Esophagus squamous epithelium (tissue), 4 donors: ENCODE results near the gene RHO.

Experiments
- POLR2A ChIP-seq, 4 donors: fragments of 450-650 bp; IDR thresholded peaks; one replicate each; pipeline ENCODE4 v1.6.1; 2017; ENCODE audit warnings: antibody characterized with exemption in 4 of 4, mild to moderate bottlenecking in 4 of 4, moderate library complexity in 3 of 4
- TF ChIP-seq, protein P1 (sequence below), 6 experiments: fragments of 450-650 bp in 4 of 6; fragments of 200-600 bp in 2 of 6; sonication (generic) in 2 of 6; IDR thresholded peaks; one replicate each; pipeline ENCODE4 v1.5.1; 2016 to 2019; ENCODE audit warnings: antibody characterized with exemption in 6 of 6, mild to moderate bottlenecking in 4 of 6, moderate library complexity in 4 of 6

DNA sequence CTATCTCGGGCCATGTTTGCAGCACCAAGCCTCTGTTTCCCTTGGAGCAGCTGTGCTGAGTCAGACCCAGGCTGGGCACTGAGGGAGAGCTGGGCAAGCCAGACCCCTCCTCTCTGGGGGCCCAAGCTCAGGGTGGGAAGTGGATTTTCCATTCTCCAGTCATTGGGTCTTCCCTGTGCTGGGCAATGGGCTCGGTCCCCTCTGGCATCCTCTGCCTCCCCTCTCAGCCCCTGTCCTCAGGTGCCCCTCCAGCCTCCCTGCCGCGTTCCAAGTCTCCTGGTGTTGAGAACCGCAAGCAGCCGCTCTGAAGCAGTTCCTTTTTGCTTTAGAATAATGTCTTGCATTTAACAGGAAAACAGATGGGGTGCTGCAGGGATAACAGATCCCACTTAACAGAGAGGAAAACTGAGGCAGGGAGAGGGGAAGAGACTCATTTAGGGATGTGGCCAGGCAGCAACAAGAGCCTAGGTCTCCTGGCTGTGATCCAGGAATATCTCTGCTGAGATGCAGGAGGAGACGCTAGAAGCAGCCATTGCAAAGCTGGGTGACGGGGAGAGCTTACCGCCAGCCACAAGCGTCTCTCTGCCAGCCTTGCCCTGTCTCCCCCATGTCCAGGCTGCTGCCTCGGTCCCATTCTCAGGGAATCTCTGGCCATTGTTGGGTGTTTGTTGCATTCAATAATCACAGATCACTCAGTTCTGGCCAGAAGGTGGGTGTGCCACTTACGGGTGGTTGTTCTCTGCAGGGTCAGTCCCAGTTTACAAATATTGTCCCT, 1.2 kb downstream of the RHO start:
- TF ChIP-seq, protein P1, sequence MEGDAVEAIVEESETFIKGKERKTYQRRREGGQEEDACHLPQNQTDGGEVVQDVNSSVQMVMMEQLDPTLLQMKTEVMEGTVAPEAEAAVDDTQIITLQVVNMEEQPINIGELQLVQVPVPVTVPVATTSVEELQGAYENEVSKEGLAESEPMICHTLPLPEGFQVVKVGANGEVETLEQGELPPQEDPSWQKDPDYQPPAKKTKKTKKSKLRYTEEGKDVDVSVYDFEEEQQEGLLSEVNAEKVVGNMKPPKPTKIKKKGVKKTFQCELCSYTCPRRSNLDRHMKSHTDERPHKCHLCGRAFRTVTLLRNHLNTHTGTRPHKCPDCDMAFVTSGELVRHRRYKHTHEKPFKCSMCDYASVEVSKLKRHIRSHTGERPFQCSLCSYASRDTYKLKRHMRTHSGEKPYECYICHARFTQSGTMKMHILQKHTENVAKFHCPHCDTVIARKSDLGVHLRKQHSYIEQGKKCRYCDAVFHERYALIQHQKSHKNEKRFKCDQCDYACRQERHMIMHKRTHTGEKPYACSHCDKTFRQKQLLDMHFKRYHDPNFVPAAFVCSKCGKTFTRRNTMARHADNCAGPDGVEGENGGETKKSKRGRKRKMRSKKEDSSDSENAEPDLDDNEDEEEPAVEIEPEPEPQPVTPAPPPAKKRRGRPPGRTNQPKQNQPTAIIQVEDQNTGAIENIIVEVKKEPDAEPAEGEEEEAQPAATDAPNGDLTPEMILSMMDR (IDR thresholded peaks at IDR 0.05): no peak
- TF ChIP-seq POLR2A (IDR thresholded peaks at IDR 0.05): no peak
